Measurements from ENCODE around the gene ZMAT3.

Gene ZMAT3

GRCh38 chr3:179027326-179027900 is 44.2 kb downstream of the ZMAT3 start:
- no peak for DNase-seq (ENCODE audit: low spot score)

GRCh38 chr3:179026636-179027035 is 45.0 kb downstream of the ZMAT3 start:
- no peak for DNase-seq (ENCODE audit: low spot score)

DNA sequence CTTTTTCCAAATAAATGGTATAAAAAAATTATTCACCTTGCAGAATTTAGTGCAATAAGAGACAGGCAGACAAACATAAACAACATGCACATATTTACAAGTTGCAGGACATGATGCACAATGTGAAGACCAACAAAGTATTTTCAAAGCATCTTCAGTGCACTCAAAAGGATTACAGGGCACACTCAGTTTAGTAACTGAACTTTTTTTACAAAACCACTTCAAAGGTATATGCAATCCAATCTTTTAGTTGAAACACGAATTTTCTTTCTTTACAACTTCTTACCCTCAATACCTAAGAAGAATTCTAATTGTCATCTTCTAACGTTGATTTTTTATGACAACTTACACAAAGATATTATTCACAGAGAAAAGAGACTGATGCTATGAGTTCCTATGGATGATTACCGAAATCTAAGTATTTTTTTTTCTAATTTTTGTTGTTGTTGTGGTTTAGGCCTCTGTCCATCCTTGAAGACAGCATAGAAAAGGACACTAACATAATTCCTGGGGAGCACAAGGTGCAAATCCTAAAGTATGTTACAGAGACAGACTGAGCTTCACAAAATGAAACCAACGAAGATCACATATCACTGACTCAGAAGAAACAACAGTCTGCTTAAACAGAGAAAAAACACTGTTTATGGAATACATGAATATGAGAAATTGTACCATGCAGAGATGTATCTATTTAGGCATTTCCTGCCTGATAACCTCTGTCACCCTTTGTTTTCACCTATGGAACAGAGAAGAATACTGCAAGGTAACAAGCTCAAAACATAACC is 50.3 kb downstream of the ZMAT3 start:
- no peak for DNase-seq (ENCODE audit: low spot score)

DNA sequence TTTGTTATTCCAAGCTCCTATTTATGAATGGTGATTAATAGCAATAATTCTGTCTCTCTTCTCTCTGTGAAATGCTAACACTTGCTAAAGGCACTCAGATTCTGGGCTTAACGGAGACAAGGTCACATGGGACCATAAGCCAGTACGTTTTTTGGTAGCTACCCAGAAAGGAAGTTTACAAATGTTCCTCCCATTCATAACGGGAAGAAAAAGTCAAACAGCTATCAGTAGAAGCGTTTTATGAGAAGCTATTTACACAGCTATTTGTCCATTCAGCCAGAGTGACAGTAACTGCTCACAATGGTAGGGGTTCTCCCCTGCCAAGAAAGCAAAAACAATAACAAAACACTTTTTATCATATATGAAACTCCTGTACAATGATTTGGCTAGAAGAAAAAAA is 51.5 kb downstream of the ZMAT3 start:
- DNase-seq (ENCODE audit: low spot score) = no peak

DNA sequence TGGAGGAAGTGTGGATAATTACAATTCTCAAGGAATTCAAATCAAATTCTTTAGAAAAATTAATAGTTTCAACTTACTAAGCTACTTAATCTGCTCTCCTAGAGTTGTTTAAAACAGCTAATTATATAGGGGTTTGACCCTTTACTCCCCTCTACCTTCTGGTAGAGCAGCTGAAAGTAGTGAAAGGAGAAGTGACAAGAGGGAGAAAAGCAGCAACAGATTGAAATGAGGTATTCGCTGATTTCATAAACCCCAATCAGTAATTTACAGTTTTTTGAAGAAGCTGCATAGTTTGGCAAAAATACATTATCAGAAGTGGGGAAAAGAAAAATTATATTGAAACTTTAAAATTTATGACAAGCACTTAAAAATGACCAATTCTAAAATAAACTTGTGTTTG is 52.8 kb downstream of the ZMAT3 start:
- no peak for DNase-seq (ENCODE audit: low spot score)

GRCh38 chr3:179016979-179017670 is 54.5 kb downstream of the ZMAT3 start:
- no peak for DNase-seq (ENCODE audit: low spot score)

DNA sequence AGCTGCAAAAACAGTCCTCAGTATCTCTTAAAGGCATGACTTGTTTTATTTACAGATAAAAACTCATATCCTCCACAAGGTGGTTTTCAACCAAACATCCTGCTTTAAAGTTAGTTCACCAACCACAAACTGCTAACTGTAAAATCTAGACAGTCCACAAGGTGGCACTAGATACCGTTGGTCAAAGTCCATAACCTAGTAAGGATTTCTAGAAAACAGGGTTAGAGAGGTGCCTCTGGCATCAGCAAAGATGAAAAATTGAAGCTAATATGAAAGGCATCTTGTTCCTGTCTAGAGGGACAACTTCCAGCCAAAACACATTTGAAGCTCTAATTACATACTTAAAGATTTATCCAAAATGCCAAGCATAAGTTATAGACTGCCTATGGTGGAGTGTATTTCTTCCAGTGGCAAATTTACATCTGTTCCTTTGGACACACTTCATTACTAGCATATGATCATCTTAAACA is 56.0 kb downstream of the ZMAT3 start:
- peak; percentile 76 for DNase-seq (ENCODE audit: low spot score)

DNA sequence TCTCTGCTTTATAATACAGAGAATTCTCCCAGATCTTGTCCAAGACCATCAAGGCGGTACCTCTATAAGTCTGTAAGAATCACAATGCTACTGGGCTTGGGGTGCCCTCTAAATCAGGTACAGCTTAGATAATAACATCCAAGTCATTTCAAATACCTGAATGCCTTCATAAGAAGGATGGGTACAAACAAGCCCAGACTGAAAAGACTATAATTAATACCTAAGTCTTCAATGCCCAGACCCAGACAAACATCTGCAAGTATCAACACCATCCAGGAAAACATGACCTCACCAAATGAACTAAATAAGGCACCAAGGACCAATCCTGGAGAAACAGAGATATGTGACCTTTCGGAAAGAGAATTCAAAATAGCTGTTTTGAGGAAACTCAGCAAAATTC is 65.9 kb downstream of the ZMAT3 start:
- DNase-seq (ENCODE audit: low spot score) = no peak

- no peak for DNase-seq (ENCODE audit: low spot score)
Observed at GRCh38 chr3:179005213-179005612, 66.4 kb downstream of the ZMAT3 start.

DNA sequence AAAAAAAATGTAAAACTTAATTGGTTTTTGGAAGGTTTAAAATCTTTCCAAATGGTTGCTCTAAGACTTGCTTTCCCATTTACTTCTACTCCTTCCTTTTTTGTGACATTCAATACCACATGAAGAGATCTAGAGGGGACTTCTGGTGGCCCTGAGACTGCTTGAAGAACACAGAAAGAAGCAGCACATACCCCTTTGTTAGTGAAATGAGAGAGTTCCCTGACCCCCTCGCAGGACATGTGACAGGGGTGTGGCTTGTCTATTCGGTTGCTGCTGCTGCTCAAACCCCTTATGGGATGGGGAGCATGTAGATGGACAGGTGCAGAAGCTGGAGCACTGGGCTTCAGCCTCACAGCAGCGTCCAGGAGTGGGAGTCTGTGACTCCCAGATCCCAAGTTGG is 71.0 kb downstream of the ZMAT3 start:
- no peak for DNase-seq (ENCODE audit: low spot score)

- no peak for DNase-seq (ENCODE audit: low spot score)
Observed at GRCh38 chr3:179000144-179000543, 71.5 kb downstream of the ZMAT3 start.

- DNase-seq (ENCODE audit: low spot score) = no peak
Observed at GRCh38 chr3:178996399-178996798, 75.2 kb downstream of the ZMAT3 start.

- no peak for DNase-seq (ENCODE audit: low spot score)
Observed at GRCh38 chr3:178990293-178990692, 81.3 kb downstream of the ZMAT3 start.

DNA sequence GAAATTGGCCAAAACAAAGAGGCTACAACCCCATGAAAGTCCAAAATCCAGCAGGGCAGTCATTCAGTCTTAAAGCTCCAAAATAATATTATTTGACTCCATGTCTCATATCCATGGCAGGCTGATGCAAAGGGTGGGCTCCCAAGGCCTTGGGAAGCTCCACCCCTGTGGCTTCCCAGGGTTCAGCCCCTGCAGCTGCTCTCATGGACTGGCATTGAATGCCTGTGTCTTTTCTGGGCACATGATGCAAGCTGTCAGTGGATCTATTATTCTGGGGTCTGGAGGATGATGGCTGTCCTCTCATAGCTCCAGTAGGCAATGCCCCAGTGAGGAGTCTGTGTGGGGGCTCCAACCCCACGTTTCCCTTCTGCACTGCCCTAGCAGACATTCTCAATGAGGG is 81.8 kb downstream of the ZMAT3 start:
- DNase-seq (ENCODE audit: low spot score) = no peak

GRCh38 chr3:178987745-178988144 is 83.9 kb downstream of the ZMAT3 start:
- DNase-seq (ENCODE audit: low spot score) = no peak

- DNase-seq (ENCODE audit: low spot score) = no peak
Observed at GRCh38 chr3:178986456-178986855, 85.2 kb downstream of the ZMAT3 start.

GRCh38 chr3:178982137-178982536 is 89.5 kb downstream of the ZMAT3 start:
- no peak for DNase-seq (ENCODE audit: low spot score)

DNA sequence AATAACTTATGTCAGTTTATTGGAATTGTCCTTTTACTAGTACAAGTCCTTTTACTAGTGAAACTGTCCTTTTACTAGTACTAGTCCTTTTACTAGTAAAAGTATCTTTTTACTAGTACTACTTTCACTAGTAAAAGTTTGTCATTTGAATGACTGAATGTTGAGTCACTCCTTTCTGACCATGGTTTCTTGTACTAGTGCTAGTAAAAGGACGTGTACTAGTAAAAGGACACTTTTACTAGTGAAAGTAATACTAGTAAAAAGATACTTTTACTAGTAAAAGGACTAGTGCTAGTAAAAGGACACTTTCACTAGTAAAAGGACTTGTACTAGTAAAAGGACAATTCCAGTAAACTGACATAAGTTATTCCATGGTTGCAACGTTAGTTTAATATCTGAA is 96.3 kb downstream of the ZMAT3 start:
- no peak for DNase-seq (ENCODE audit: low spot score)

DNA sequence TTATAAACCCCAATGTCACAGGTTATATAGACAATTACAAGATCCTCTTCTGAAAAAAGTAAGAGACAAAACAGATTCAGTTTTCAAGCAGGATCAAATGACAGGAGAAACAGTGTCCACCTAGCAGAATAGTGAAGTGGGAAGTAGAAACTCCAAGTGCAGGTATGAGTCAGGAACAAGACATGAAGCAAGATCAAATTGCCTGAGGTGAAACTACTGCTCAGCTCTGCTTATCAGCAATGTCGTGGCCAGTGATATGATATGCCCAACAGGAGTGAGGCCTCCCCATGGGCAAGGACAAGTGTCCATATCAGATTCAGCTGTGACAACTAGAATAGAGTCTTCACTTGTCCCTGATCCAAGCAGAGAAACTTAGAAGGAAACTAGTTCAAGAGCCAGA is 100.0 kb downstream of the ZMAT3 start:
- DNase-seq (ENCODE audit: low spot score) = no peak

DNA sequence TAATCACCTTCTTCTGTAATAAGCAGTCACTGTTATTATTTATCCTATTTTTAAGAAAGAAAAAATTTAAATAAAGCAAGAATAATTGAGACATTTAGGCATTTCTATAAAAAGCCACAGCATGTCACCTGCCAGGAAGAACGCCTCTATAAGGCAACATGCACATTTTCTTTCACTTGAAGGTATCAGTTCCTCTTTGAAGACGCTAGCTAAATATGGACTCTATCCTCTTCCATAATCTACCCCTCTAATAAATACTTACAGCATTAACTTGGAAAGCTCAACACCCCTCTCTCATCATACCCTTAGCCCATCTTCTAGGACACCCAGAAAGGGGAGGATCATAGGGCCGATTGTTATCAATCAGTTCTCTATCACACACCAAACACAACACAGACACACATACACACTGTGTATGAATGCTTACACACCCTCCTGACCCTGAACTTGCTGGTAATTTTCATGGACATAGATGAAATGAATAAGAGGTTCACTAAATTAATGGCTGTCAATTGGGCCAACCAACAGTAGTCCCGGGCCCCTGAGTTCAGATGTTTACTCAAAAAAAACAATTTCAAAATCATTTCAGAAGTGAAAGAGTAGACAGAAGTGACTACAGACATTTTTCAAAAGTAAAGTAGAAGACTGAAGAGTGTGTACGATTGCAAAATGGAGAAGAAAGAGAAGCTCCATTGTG is 102.5 kb downstream of the ZMAT3 start:
- DNase-seq (ENCODE audit: low spot score) = no peak
